NOMO-1 (cell line): Measurements from ENCODE around the gene MED12L.

Experiments used
- DNase-seq, 2 experiments: peaks; one replicate each; lab custom pipeline; 2025; ENCODE audit not compliant: unreplicated experiment in 2 of 2; lab: John Stamatoyannopoulos, UW

MED12L gene

GRCh38 chr3:151174351-151174750 lies 88.9 kb downstream of the MED12L start:
- DNase-seq, result peak in 1 of 2 experiments; percentile 75

GRCh38 chr3:151175952-151176351 lies 90.5 kb downstream of the MED12L start:
- no peak for DNase-seq

- no peak for DNase-seq
Measured at GRCh38 chr3:151178208-151178845, 92.9 kb downstream of the MED12L start.

- no peak for DNase-seq
Measured at GRCh38 chr3:151182349-151183079, 97.0 kb downstream of the MED12L start.

- DNase-seq, result no peak
Measured at GRCh38 chr3:151183265-151183671, 97.8 kb downstream of the MED12L start.

GRCh38 chr3:151191095-151191494 lies 105.6 kb downstream of the MED12L start:
- no peak for DNase-seq

GRCh38 chr3:151192545-151192944 lies 107.1 kb downstream of the MED12L start:
- no peak for DNase-seq

GRCh38 chr3:151195826-151196225 lies 110.4 kb downstream of the MED12L start:
- DNase-seq, result no peak

- no peak for DNase-seq
Measured at GRCh38 chr3:151196434-151196833, 111.0 kb downstream of the MED12L start.

GRCh38 chr3:151197228-151197627 lies 111.8 kb downstream of the MED12L start:
- no peak for DNase-seq

GRCh38 chr3:151197981-151198767 lies 112.7 kb downstream of the MED12L start:
- DNase-seq, result no peak

GRCh38 chr3:151198849-151199248 lies 113.4 kb downstream of the MED12L start:
- DNase-seq, result no peak

GRCh38 chr3:151199554-151200438 lies 114.3 kb downstream of the MED12L start:
- no peak for DNase-seq

GRCh38 chr3:151200586-151200985 lies 115.1 kb downstream of the MED12L start:
- DNase-seq, result no peak

- no peak for DNase-seq
Measured at GRCh38 chr3:151201051-151201730, 115.7 kb downstream of the MED12L start.

- DNase-seq, result no peak
Measured at GRCh38 chr3:151203051-151203420, 117.6 kb downstream of the MED12L start, which contains the start of gene GPR171. GPR171 (minus strand) TSS chr3:151203216; CDS start chr3:151199386, 3,830 bp downstream.

GRCh38 chr3:151204530-151205402 lies 119.3 kb downstream of the MED12L start:
- no peak for DNase-seq

- DNase-seq, result no peak
Measured at GRCh38 chr3:151205482-151205881, 120.0 kb downstream of the MED12L start.

GRCh38 chr3:151206201-151206600 lies 120.7 kb downstream of the MED12L start:
- DNase-seq, result no peak
